Epithelial cell of proximal tubule (primary cell): ENCODE measurements around the gene TNK2. TPM values are rescaled to one million over a fixed set of nuclear protein-coding genes. Genes with fewer than 3 reads are reported as not detected.
"Not testable (repeated sequence)": the region's sequence is repeated elsewhere in the genome, so short reads cannot be mapped to it uniquely, and the experiment has no call there.

Experiments used
- DNase-seq: peaks from one replicate; pipeline ENCODE4 v3.0.0-alpha.2; 2011; ENCODE audit warnings: low read depth
- H3K4me3 ChIP-seq: 2 replicates; pipeline ENCODE4 v1.5.1; 2011; ENCODE audit warnings: low read depth, mild to moderate bottlenecking, low read length
- CTCF ChIP-seq: conservative IDR thresholded peaks from 2 replicates; pipeline ENCODE4 v1.5.1; 2012; ENCODE audit warnings: low read depth, mild to moderate bottlenecking, low read length
- total RNA-seq: library from RNA; depleted of rRNA; stranded (reverse); fragments of >200 nt; gene quantifications from 2 replicates; pipeline ENCODE4 v1.2.3, GENCODE V29; 2015

TNK2 gene
- total RNA-seq, 1 donor from 2014 or later = 21.0 TPM

GRCh38 chr3:195825857-195826804 lies 82.2 kb downstream of the TNK2 start:
- TF ChIP-seq CTCF = no peak
- no peak overlapping the region for H3K4me3 ChIP-seq
- DNase-seq = no peak

- no peak overlapping the region for H3K4me3 ChIP-seq
- DNase-seq = no peak
- TF ChIP-seq CTCF = no peak
These were observed 83.2 kb downstream of the TNK2 start for GRCh38 chr3:195825191-195825588.

- DNase-seq, H3K4me3 ChIP-seq: not testable (repeated sequence)
These were observed 83.7 kb downstream of the TNK2 start for GRCh38 chr3:195824425-195825190.

GRCh38 chr3:195823999-195824398 lies 84.4 kb downstream of the TNK2 start:
- H3K4me3 ChIP-seq = no peak overlapping the region
- TF ChIP-seq CTCF = no peak
- DNase-seq = no peak

GRCh38 chr3:195823280-195823679 lies 85.1 kb downstream of the TNK2 start:
- DNase-seq = no peak
- no peak overlapping the region for H3K4me3 ChIP-seq
- no peak for TF ChIP-seq CTCF

- no peak for TF ChIP-seq CTCF
- no peak overlapping the region for H3K4me3 ChIP-seq
- no peak for DNase-seq
These were observed 86.1 kb downstream of the TNK2 start for GRCh38 chr3:195822131-195822696.
